Keratinocyte (primary cell): ENCODE measurements around the gene LHPP. TPM values are rescaled to one million over a fixed set of nuclear protein-coding genes. Genes with fewer than 3 reads are reported as not detected.

ENCODE experiments used
- DNase-seq: peaks from one replicate; pipeline ENCODE4 v3.0.0-alpha.2; 2011; ENCODE audit warnings: low read depth, missing footprints, low spot score
- FAIRE-seq: peaks from 2 replicates; lab custom pipeline; 2011; peaks lifted over from hg19 to GRCh38; lab: Jason Lieb, UNC
- H2AFZ ChIP-seq: 2 replicates; pipeline ENCODE4 v1.6.0; 2012; ENCODE audit warnings: low read length, control low read depth, inconsistent platforms; ENCODE audit not compliant: control insufficient read depth
- H3K27ac ChIP-seq: 2 replicates; pipeline ENCODE4 v1.5.1; 2011; ENCODE audit warnings: low read length; ENCODE audit not compliant: control insufficient read depth, insufficient read depth
- H3K27me3 ChIP-seq: 3 replicates; pipeline ENCODE4 v1.6.0; 2011; ENCODE audit warnings: low read length; ENCODE audit not compliant: control insufficient read depth, insufficient read depth; ENCODE audit errors: extremely low read depth
- H3K36me3 ChIP-seq, 2 experiments: 2 replicates in 1 of 2; 3 replicates in 1 of 2; pipeline ENCODE4 v1.5.1; 2011; ENCODE audit warnings: low read length in 2 of 2, mild to moderate bottlenecking in 1 of 2; ENCODE audit not compliant: control insufficient read depth in 2 of 2, insufficient read depth in 2 of 2; ENCODE audit errors: extremely low read depth in 1 of 2
- H3K4me1 ChIP-seq: 3 replicates; pipeline ENCODE4 v1.5.1; 2011; ENCODE audit warnings: low read length; ENCODE audit not compliant: control insufficient read depth, insufficient read depth; ENCODE audit errors: extremely low read depth
- H3K4me2 ChIP-seq: 3 replicates; pipeline ENCODE4 v1.6.0; 2011; ENCODE audit warnings: low read depth, low read length; ENCODE audit not compliant: control insufficient read depth, insufficient read depth; ENCODE audit errors: extremely low read depth
- H3K4me3 ChIP-seq, 3 experiments: fragments of 200-600 bp in 1 of 3; sonication (generic) in 1 of 3; 2 replicates in 2 of 3; 3 replicates in 1 of 3; pipeline ENCODE4 v1.5.1; 2011 to 2016; ENCODE audit warnings: low read length in 3 of 3, mild to moderate bottlenecking in 3 of 3, control low read depth in 2 of 3, inconsistent platforms in 1 of 3, low read depth in 1 of 3, mixed read lengths in 1 of 3, mixed run types in 1 of 3, moderate library complexity in 1 of 3; ENCODE audit not compliant: control insufficient read depth in 2 of 3, insufficient read depth in 2 of 3; ENCODE audit errors: extremely low read depth in 1 of 3
- H3K79me2 ChIP-seq: 2 replicates; pipeline ENCODE4 v1.6.0; 2012; ENCODE audit warnings: low read length; ENCODE audit not compliant: control insufficient read depth, insufficient read depth
- H3K9ac ChIP-seq: 3 replicates; pipeline ENCODE4 v1.6.0; 2011; ENCODE audit warnings: low read length; ENCODE audit not compliant: control insufficient read depth, insufficient read depth; ENCODE audit errors: extremely low read depth
- H3K9me1 ChIP-seq: 3 replicates; pipeline ENCODE4 v1.6.0; 2011; ENCODE audit warnings: low read length; ENCODE audit not compliant: control insufficient read depth, insufficient read depth; ENCODE audit errors: extremely low read depth
- H3K9me3 ChIP-seq: 2 replicates; pipeline ENCODE4 v1.5.1; 2012; ENCODE audit warnings: low read depth, low read length; ENCODE audit not compliant: control insufficient read depth
- H4K20me1 ChIP-seq: 3 replicates; pipeline ENCODE4 v1.6.0; 2011; ENCODE audit warnings: low read length; ENCODE audit not compliant: control insufficient read depth, insufficient read depth; ENCODE audit errors: extremely low read depth
- EZH2 ChIP-seq: IDR thresholded peaks from one replicate; pipeline ENCODE4 v1.6.1; 2012; ENCODE audit warnings: inconsistent platforms, mild to moderate bottlenecking, low read length, moderate library complexity
- dilution Hi-C: fragments of 300-500 bp; cut with MboI; formaldehyde crosslinking; loops from one replicate; pipeline ENCODE4 v1.7.0; 2020; ENCODE audit warnings: low sequenced_read_pairs; ENCODE audit not compliant: extremely low pct_ligation_motif_present
- polyA plus RNA-seq, 5 experiments: library from polyadenylated mRNA; depleted of rRNA in 3 of 5; stranded (reverse) in 3 of 5; stranded (forward) in 1 of 5; unstranded in 1 of 5; fragments of >200 nt; gene quantifications; 1 replicate in 1 of 5; 2 replicates in 3 of 5; 3 replicates in 1 of 5; pipeline versions ENCODE4 v1.2.1 to v1.2.3, GENCODE V29; 2011 to 2012; ENCODE audit warnings: missing spikeins in 2 of 5, low read depth in 1 of 5, low replicate concordance in 1 of 5
- TF ChIP-seq, protein P1 (sequence below), 3 experiments: IDR thresholded peaks in 1 of 3; conservative IDR thresholded peaks in 1 of 3; optimal IDR thresholded peaks in 1 of 3; 2 replicates in 2 of 3; 3 replicates in 1 of 3; pipeline versions ENCODE3 to v1.5.1; 2011; ENCODE audit warnings: low read length in 3 of 3, mild to moderate bottlenecking in 3 of 3, moderate library complexity in 2 of 3, control low read depth in 1 of 3, inconsistent platforms in 1 of 3; ENCODE audit not compliant: insufficient read depth in 2 of 3; ENCODE audit errors: extremely low read depth in 1 of 3

LHPP gene
- polyA plus RNA-seq, 1 donor (not counting 4 experiments of a cell fraction or from before 2014, with no cell fraction given), result 13.1 TPM

DNA sequence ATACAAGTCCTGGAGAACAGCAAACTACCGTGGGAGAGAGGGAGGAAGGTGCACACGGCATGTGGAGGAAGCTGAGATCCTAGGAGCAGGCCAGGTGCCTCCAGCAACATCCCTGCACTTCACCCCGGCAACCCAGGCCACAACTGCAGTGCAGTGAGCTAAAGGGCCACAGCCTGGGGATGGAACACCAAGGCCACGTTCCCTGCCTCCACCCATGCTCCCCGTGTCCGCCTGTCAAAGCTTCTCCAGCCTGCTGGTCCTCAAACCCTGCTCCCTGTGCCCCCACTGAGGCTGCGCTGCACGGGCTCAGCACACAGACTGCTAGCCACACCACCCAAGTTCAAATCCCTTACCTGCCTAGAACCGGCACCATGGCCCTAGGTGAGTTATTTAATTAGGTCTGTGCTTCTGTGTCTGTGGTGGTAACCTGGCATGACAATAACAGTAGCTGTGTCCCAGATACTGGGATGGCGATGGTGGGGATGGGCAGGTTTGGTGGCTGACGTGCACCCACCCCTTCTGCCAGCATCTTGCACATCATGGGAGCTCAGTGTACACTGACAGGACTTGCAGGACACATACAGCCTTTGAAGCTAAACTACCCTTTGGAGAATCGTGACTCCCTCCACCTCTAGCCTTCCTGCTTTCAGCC lies 197.1 kb downstream of the LHPP start:
- no peak overlapping the region for H2AFZ ChIP-seq
- no peak for TF ChIP-seq EZH2
- TF ChIP-seq, protein P1, sequence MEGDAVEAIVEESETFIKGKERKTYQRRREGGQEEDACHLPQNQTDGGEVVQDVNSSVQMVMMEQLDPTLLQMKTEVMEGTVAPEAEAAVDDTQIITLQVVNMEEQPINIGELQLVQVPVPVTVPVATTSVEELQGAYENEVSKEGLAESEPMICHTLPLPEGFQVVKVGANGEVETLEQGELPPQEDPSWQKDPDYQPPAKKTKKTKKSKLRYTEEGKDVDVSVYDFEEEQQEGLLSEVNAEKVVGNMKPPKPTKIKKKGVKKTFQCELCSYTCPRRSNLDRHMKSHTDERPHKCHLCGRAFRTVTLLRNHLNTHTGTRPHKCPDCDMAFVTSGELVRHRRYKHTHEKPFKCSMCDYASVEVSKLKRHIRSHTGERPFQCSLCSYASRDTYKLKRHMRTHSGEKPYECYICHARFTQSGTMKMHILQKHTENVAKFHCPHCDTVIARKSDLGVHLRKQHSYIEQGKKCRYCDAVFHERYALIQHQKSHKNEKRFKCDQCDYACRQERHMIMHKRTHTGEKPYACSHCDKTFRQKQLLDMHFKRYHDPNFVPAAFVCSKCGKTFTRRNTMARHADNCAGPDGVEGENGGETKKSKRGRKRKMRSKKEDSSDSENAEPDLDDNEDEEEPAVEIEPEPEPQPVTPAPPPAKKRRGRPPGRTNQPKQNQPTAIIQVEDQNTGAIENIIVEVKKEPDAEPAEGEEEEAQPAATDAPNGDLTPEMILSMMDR (optimal IDR thresholded peaks at IDR 0.05 in 1 of 3, IDR thresholded peaks at IDR 0.05 in 1 of 3, conservative IDR thresholded peaks at IDR 0.05 in 1 of 3; ENCODE audit: extremely low read depth in 1 of 3, insufficient read depth in 2 of 3, low read length in 3 of 3), result no peak
- H3K79me2 ChIP-seq, result peaks cover 10% of the 10 kb centered on the region
- no peak overlapping the region for H3K9ac ChIP-seq
- no peak overlapping the region for H3K4me2 ChIP-seq
- H3K9me3 ChIP-seq, result no peaks in the 10 kb centered on the region
- H3K27me3 ChIP-seq, result no peaks in the 10 kb centered on the region
- no peak overlapping the region for H3K4me3 ChIP-seq
- dilution Hi-C loops, result no loop called here
- DNase-seq (no peak), FAIRE-seq (no peak)
- peaks cover 20% of the 10 kb centered on the region for H3K4me1 ChIP-seq
- H4K20me1 ChIP-seq, result no peaks in the 10 kb centered on the region
- H3K9me1 ChIP-seq, result no peaks in the 10 kb centered on the region
- H3K27ac ChIP-seq, result no peak overlapping the region
- H3K36me3 ChIP-seq, result peaks cover 3 to 5% of the 10 kb centered on the region in 2 experiments

DNA sequence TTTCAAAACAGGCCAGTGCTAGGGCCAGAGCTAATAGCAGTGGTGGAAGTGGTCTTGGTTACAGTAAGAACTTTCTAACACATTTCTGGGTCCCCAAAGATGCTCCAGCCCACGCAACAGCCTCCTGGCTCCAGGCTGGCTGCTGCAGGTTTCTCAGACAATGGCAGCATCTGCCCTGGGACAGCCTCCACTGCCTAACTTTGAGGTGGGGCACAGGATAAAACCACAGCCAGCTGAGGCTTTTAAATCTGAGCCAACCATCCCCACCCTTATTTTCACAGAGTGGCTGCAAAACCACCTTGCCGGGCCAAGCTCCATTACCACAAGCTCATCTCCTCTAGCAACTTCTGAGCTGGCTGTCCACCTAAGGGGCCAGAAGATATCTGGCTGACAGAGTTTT lies 197.8 kb downstream of the LHPP start:
- peaks cover 4 to 5% of the 10 kb centered on the region in 2 experiments for H3K36me3 ChIP-seq
- H2AFZ ChIP-seq, result no peak overlapping the region
- H3K79me2 ChIP-seq, result peaks cover 10% of the 10 kb centered on the region
- H3K4me1 ChIP-seq, result peaks cover 14% of the 10 kb centered on the region
- no peak overlapping the region for H3K9ac ChIP-seq
- no peaks in the 10 kb centered on the region for H3K9me3 ChIP-seq
- no peak overlapping the region for H3K4me3 ChIP-seq
- no peaks in the 10 kb centered on the region for H3K9me1 ChIP-seq
- DNase-seq (no peak), FAIRE-seq (no peak)
- no peaks in the 10 kb centered on the region for H4K20me1 ChIP-seq
- no peak overlapping the region for H3K27ac ChIP-seq
- TF ChIP-seq EZH2, result no peak
- TF ChIP-seq, protein P1 (optimal IDR thresholded peaks at IDR 0.05 in 1 of 3, IDR thresholded peaks at IDR 0.05 in 1 of 3, conservative IDR thresholded peaks at IDR 0.05 in 1 of 3; ENCODE audit: extremely low read depth in 1 of 3, insufficient read depth in 2 of 3, low read length in 3 of 3), result no peak
- no peak overlapping the region for H3K4me2 ChIP-seq
- dilution Hi-C loops, result no loop called here
- H3K27me3 ChIP-seq, result no peaks in the 10 kb centered on the region
